SK-N-SH (cell line): Measurements from ENCODE around the gene DOCK4. TPM values are rescaled to one million over a fixed set of nuclear protein-coding genes. Genes with fewer than 3 reads are reported as not detected.
A peak's percentile ranks its signal among the peaks of the same experiment; 100 is the strongest.

Source experiments
- CTCF ChIA-PET: fragments of 300-600, 350-600 bp; formaldehyde crosslinking; extraction: SDS; loops from one replicate; lab custom pipeline; 2021; lab: Yijun Ruan, JAX
- POLR2A ChIA-PET: fragments of 350-600 bp; sonication (Branson Sonifier 250); formaldehyde crosslinking; extraction: SDS; loops from one replicate; lab custom pipeline; 2020; ENCODE audit warnings: antibody characterized with exemption, inconsistent platforms; lab: Yijun Ruan, JAX
- DNase-seq: peaks from one replicate; pipeline ENCODE4 v3.0.0; 2012
- H2AFZ ChIP-seq: fragments of 200-600 bp; sonication (generic); 2 replicates; pipeline ENCODE4 v1.8.1; 2016; ENCODE audit warnings: antibody characterized with exemption, mild to moderate bottlenecking, low read depth
- H3F3A ChIP-seq: fragments of 200-600 bp; sonication (generic); replicated peaks from 2 replicates; pipeline ENCODE3; 2016; ENCODE audit warnings: antibody characterized with exemption, mild to moderate bottlenecking; ENCODE audit not compliant: insufficient read depth
- H3K27ac ChIP-seq, 2 experiments: fragments of 200-500 bp in 1 of 2; fragments of 200-600 bp in 1 of 2; sonication (Bioruptor generic) in 1 of 2; sonication (generic), shearing (Covaris generic) in 1 of 2; 2 replicates each; pipeline versions ENCODE4 v1.5.1 to v1.6.1; 2014 to 2016; ENCODE audit warnings: low read depth in 2 of 2, inconsistent platforms in 1 of 2, low read length in 1 of 2, mild to moderate bottlenecking in 1 of 2, mixed read lengths in 1 of 2
- H3K27me3 ChIP-seq: fragments of 200-600 bp; sonication (generic), shearing (Covaris generic); 2 replicates; pipeline ENCODE4 v1.6.1; 2016; ENCODE audit warnings: mixed run types; ENCODE audit not compliant: insufficient read depth
- H3K36me3 ChIP-seq, 2 experiments: fragments of 200-500 bp in 1 of 2; fragments of 200-600 bp in 1 of 2; sonication (Bioruptor generic) in 1 of 2; sonication (generic) in 1 of 2; replicated peaks in 1 of 2; 2 replicates each; pipeline versions ENCODE3 to v1.5.1; 2014 to 2016; ENCODE audit warnings: low read length in 1 of 2, mild to moderate bottlenecking in 1 of 2; ENCODE audit not compliant: insufficient read depth in 2 of 2, control insufficient read depth in 1 of 2
- H3K4me1 ChIP-seq, 2 experiments: fragments of 200-500 bp in 1 of 2; fragments of 200-600 bp in 1 of 2; sonication (Bioruptor generic) in 1 of 2; sonication (generic), shearing (Covaris generic) in 1 of 2; 2 replicates each; pipeline versions ENCODE4 v1.5.1 to v1.6.1; 2014 to 2016; ENCODE audit warnings: low read depth in 1 of 2, low read length in 1 of 2, mixed run types in 1 of 2; ENCODE audit not compliant: insufficient read depth in 2 of 2, control insufficient read depth in 1 of 2
- H3K4me2 ChIP-seq: fragments of 200-600 bp; sonication (generic), shearing (Covaris generic); 2 replicates; pipeline ENCODE4 v1.6.1; 2017; ENCODE audit warnings: mixed run types
- H3K4me3 ChIP-seq, 2 experiments: fragments of 200-500 bp in 1 of 2; fragments of 200-600 bp in 1 of 2; sonication (Bioruptor generic) in 1 of 2; sonication (generic), shearing (Covaris generic) in 1 of 2; 2 replicates each; pipeline versions ENCODE4 v1.5.1 to v1.8.1; 2014 to 2016; ENCODE audit warnings: low read depth in 2 of 2, inconsistent platforms in 1 of 2, low read length in 1 of 2, mild to moderate bottlenecking in 1 of 2, mixed read lengths in 1 of 2, moderate library complexity in 1 of 2
- H3K79me2 ChIP-seq: fragments of 200-600 bp; sonication (generic); 2 replicates; pipeline ENCODE4 v1.8.1; 2017; ENCODE audit warnings: mild to moderate bottlenecking; ENCODE audit not compliant: insufficient read depth
- H3K9ac ChIP-seq: fragments of 200-600 bp; sonication (generic); 2 replicates; pipeline ENCODE4 v1.6.1; 2017; ENCODE audit warnings: mixed run types
- H3K9me2 ChIP-seq: fragments of 200-600 bp; sonication (generic); 2 replicates; pipeline ENCODE4 v1.6.1; 2017; ENCODE audit warnings: mixed run types
- H3K9me3 ChIP-seq: fragments of 200-600 bp; sonication (generic); 2 replicates; pipeline ENCODE4 v1.6.1; 2017; ENCODE audit warnings: mixed run types, mild to moderate bottlenecking, moderate library complexity
- H4K20me1 ChIP-seq: fragments of 200-600 bp; sonication (generic); 2 replicates; pipeline ENCODE4 v1.6.1; 2017; ENCODE audit warnings: mild to moderate bottlenecking, mixed run types; ENCODE audit not compliant: insufficient read depth
- CTCF ChIP-seq: fragments of 200-600 bp; sonication (generic); IDR thresholded peaks from 2 replicates; pipeline ENCODE4 v1.6.1; 2017; ENCODE audit warnings: antibody characterized with exemption, mild to moderate bottlenecking, moderate library complexity
- ELF1 ChIP-seq: IDR thresholded peaks from 2 replicates; pipeline ENCODE4 v1.4.0; 2012
- EP300 ChIP-seq, 2 experiments: IDR thresholded peaks; 2 replicates each; pipeline versions ENCODE4 v1.4.0 to v1.6.1; 2012; ENCODE audit warnings: borderline replicate concordance in 1 of 2, low read depth in 1 of 2, low read length in 1 of 2
- FOSL2 ChIP-seq: IDR thresholded peaks from 2 replicates; pipeline ENCODE4 v1.4.0; 2012; ENCODE audit warnings: low read depth, mild to moderate bottlenecking, moderate library complexity, borderline replicate concordance
- FOXJ3 ChIP-seq: sonication (generic); formaldehyde crosslinking; IDR thresholded peaks from 2 replicates; pipeline ENCODE4 v1.5.1; 2020; ENCODE audit warnings: mild to moderate bottlenecking, missing genetic modification reagents
- FOXM1 ChIP-seq: IDR thresholded peaks from 2 replicates; pipeline ENCODE4 v1.4.0; 2012; ENCODE audit warnings: low read depth, mild to moderate bottlenecking
- GABPA ChIP-seq: IDR thresholded peaks from 2 replicates; pipeline ENCODE4 v1.4.0; 2012; ENCODE audit warnings: low read depth, mild to moderate bottlenecking
- GATA2 ChIP-seq: sonication (generic); formaldehyde crosslinking; IDR thresholded peaks from 2 replicates; pipeline ENCODE4 v1.5.0; 2020; ENCODE audit warnings: mild to moderate bottlenecking, missing genetic modification reagents
- MXI1 ChIP-seq: IDR thresholded peaks from 2 replicates; pipeline ENCODE4 v1.6.1; 2012; ENCODE audit warnings: mild to moderate bottlenecking, low read depth, low read length, improper control_type of control experiment
- NFIC ChIP-seq: IDR thresholded peaks from 2 replicates; pipeline ENCODE4 v1.4.0; 2012; ENCODE audit warnings: borderline replicate concordance
- NRF1 ChIP-seq: IDR thresholded peaks from 2 replicates; pipeline ENCODE4 v1.6.1; 2012; ENCODE audit warnings: low read depth, mild to moderate bottlenecking, low read length
- PBX3 ChIP-seq: IDR thresholded peaks from 2 replicates; pipeline ENCODE4; 2012
- POLR2AphosphoS5 ChIP-seq: IDR thresholded peaks from 2 replicates; pipeline ENCODE4 v1.6.1; 2012; ENCODE audit warnings: low read depth, low read length
- RCOR1 ChIP-seq: fragments of 150-350 bp; IDR thresholded peaks from 2 replicates; pipeline ENCODE4 v1.6.1; 2017; ENCODE audit warnings: antibody characterized with exemption, low read length
- REST ChIP-seq: IDR thresholded peaks from 2 replicates; pipeline ENCODE4 v1.6.1; 2012; ENCODE audit warnings: mild to moderate bottlenecking, low read depth, low read length, moderate library complexity
- RFX5 ChIP-seq: IDR thresholded peaks from 2 replicates; pipeline ENCODE4 v1.6.1; 2012; ENCODE audit warnings: mild to moderate bottlenecking, improper control_type of control experiment, low read length
- RXRA ChIP-seq: IDR thresholded peaks from 2 replicates; pipeline ENCODE4 v1.4.0; 2012; ENCODE audit warnings: low read depth, mild to moderate bottlenecking, borderline replicate concordance
- SIN3A ChIP-seq: IDR thresholded peaks from 2 replicates; pipeline ENCODE4 v1.6.1; 2012; ENCODE audit warnings: low read depth, mild to moderate bottlenecking, low read length, moderate library complexity, borderline replicate concordance
- SMC3 ChIP-seq: IDR thresholded peaks from 2 replicates; pipeline ENCODE4 v1.6.1; 2012; ENCODE audit warnings: low read depth, low read length, improper control_type of control experiment
- TAF1 ChIP-seq: IDR thresholded peaks from 2 replicates; pipeline ENCODE4 v1.6.1; 2012; ENCODE audit warnings: low read depth, mild to moderate bottlenecking, low read length, moderate library complexity, borderline replicate concordance
- TCF12 ChIP-seq: IDR thresholded peaks from 2 replicates; pipeline ENCODE4 v1.4.0; 2012
- USF1 ChIP-seq: IDR thresholded peaks from 2 replicates; pipeline ENCODE4 v1.4.0; 2012; ENCODE audit warnings: low read depth, borderline replicate concordance
- USF2 ChIP-seq: fragments of 150-350 bp; IDR thresholded peaks from 2 replicates; pipeline ENCODE4 v1.6.1; 2017; ENCODE audit warnings: antibody characterized with exemption, low read length, low read depth, borderline replicate concordance
- YY1 ChIP-seq: IDR thresholded peaks from 2 replicates; pipeline ENCODE4 v1.4.0; 2012; ENCODE audit warnings: low read depth, mild to moderate bottlenecking
- WGBS: methylation state at CpG from one replicate; pipeline ENCODE4 v1.1.6; 2017; ENCODE audit warnings: low lambda C conversion rate; 5-methylcytosine and 5-hydroxymethylcytosine counted together
- polyA plus RNA-seq, 3 experiments: library from polyadenylated mRNA; depleted of rRNA; stranded (reverse); fragments of >200 nt; gene quantifications; 2 replicates each; pipeline ENCODE4 v1.2.3, GENCODE V29; 2012
- TF ChIP-seq, protein P1 (sequence below): fragments of 150-350 bp; IDR thresholded peaks from 2 replicates; pipeline ENCODE4 v1.6.1; 2016; ENCODE audit warnings: mild to moderate bottlenecking, low read depth, low read length
- TF ChIP-seq, protein P2 (sequence below): IDR thresholded peaks from 2 replicates; pipeline ENCODE4 v1.4.0; 2012; ENCODE audit warnings: low read depth

Gene DOCK4
- polyA plus RNA-seq, 1 of the 3 experiments (the other 2 are of a cell fraction), result 8.5 TPM

DNA sequence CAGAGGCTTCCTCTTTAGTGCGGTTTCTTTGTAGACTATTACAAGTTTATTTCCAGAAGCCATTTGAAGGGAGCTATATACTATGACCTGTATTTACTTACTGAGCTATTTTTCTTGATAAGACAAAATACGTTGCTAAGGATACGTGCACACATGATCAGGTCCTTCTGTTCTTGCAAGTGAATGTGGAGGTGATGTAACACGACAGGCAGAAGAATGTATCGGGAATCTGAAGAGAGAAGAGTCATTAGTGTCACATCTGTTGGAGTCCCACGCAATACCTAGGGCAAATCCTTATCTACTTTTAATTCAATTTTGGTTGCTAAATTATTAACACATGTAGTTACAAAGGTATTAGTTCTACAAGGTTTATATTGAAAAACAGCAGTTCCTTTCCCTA lies 359.3 kb downstream of the DOCK4 start:
- H3F3A ChIP-seq, result no peaks in the 10 kb centered on the region
- no peaks in the 10 kb centered on the region for H3K27me3 ChIP-seq
- no peak overlapping the region for H2AFZ ChIP-seq
- DNase-seq, result peak; percentile 48
- H3K4me1 ChIP-seq, result peaks cover 0 to 13% of the 10 kb centered on the region in 2 experiments; a peak in 2 of 4 replicates
- no peak overlapping the region for H3K9ac ChIP-seq
- 78% methylated on average over 6 of the region's 6 CpGs for WGBS
- no peak overlapping the region for H3K4me2 ChIP-seq
- H3K9me3 ChIP-seq, result no peaks in the 10 kb centered on the region
- H3K36me3 ChIP-seq, result peaks cover 0 to 11% of the 10 kb centered on the region in 2 experiments
- no peaks in the 10 kb centered on the region for H3K79me2 ChIP-seq
- ChIA-PET CTCF (interaction anchor here (5.0 kb wide), 2 partner anchors 8 to 84 kb away, joined by 29 to 36 read pairs; no protein-coding TSS in a partner anchor), POLR2A (no interaction called here)
- peak overlapping the region in 1 of 2 experiments; percentile 11; a peak in 1 of 4 replicates for H3K27ac ChIP-seq
- H4K20me1 ChIP-seq, result no peaks in the 10 kb centered on the region
- H3K4me3 ChIP-seq, result no peak overlapping the region
- H3K9me2 ChIP-seq, result no peaks in the 10 kb centered on the region
- TF ChIP-seq, protein P1, sequence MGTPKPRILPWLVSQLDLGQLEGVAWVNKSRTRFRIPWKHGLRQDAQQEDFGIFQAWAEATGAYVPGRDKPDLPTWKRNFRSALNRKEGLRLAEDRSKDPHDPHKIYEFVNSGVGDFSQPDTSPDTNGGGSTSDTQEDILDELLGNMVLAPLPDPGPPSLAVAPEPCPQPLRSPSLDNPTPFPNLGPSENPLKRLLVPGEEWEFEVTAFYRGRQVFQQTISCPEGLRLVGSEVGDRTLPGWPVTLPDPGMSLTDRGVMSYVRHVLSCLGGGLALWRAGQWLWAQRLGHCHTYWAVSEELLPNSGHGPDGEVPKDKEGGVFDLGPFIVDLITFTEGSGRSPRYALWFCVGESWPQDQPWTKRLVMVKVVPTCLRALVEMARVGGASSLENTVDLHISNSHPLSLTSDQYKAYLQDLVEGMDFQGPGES, result no peak
- no peak for TF ChIP-seq NFIC
- peak; percentile 94 for TF ChIP-seq RCOR1
- peak; percentile 47; the same call in 1 of the 2 replicates for TF ChIP-seq MXI1
- TF ChIP-seq EP300 (IDR thresholded peaks at IDR 0.05; ENCODE audit: borderline replicate concordance in 1 of 2, low read depth in 1 of 2, low read length in 1 of 2), result peak in 1 of 2 experiments; percentile 81; a peak in 2 of 4 replicates
- TF ChIP-seq REST, result no peak
- no peak for TF ChIP-seq USF2
- no peak for TF ChIP-seq YY1
- no peak for TF ChIP-seq NRF1
- TF ChIP-seq POLR2AphosphoS5, result no peak
- TF ChIP-seq, protein P2, sequence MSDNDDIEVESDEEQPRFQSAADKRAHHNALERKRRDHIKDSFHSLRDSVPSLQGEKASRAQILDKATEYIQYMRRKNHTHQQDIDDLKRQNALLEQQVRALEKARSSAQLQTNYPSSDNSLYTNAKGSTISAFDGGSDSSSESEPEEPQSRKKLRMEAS, result no peak
- no peak for TF ChIP-seq GABPA
- TF ChIP-seq FOXM1, result no peak
- TF ChIP-seq TCF12, result peak; percentile 26; the same call in 1 of the 2 replicates
- TF ChIP-seq CTCF, result no peak
- no peak for TF ChIP-seq PBX3
- TF ChIP-seq RFX5, result no peak
- no peak for TF ChIP-seq FOSL2
- TF ChIP-seq USF1, result no peak
- TF ChIP-seq GATA2 (CRISPR knock-in tag), result peak; percentile 71
- TF ChIP-seq TAF1, result no peak
- TF ChIP-seq FOXJ3, result no peak
- no peak for TF ChIP-seq ELF1
- TF ChIP-seq SIN3A, result no peak
- TF ChIP-seq RXRA, result no peak
- no peak for TF ChIP-seq SMC3
